AG04449 (cell line): ENCODE measurements around the gene FOXP1.

ENCODE experiments used
- CTCF ChIA-PET: fragments of 350-600 bp; formaldehyde crosslinking; extraction: SDS; loops from one replicate; lab custom pipeline; 2021; ENCODE audit warnings: antibody characterized with exemption; lab: Yijun Ruan, JAX
- POLR2A ChIA-PET: fragments of 400-600, 350-600 bp; formaldehyde crosslinking; extraction: SDS; loops from one replicate; lab custom pipeline; 2020; ENCODE audit warnings: antibody characterized with exemption, inconsistent platforms; lab: Yijun Ruan, JAX
- DNase-seq: peaks from one replicate; pipeline ENCODE4 v3.0.0-alpha.2; 2010; ENCODE audit warnings: low read depth, low spot score
- H3K4me3 ChIP-seq: 2 replicates; pipeline ENCODE4 v1.5.1; 2011; ENCODE audit warnings: low read depth, mild to moderate bottlenecking, control low read depth, low read length
- CTCF ChIP-seq: IDR thresholded peaks from one replicate; pipeline ENCODE4 v1.5.1; 2011; ENCODE audit warnings: mild to moderate bottlenecking, moderate library complexity, low read length, control low read depth, inconsistent platforms; ENCODE audit not compliant: insufficient read depth; ENCODE audit errors: missing control alignments

Gene FOXP1

GRCh38 chr3:71458895-71459294 lies 124.6 kb downstream of the FOXP1 start:
- ChIA-PET CTCF (interaction anchor here (1.0 to 2.2 kb wide), 3 partner anchors 11 to 127 kb away, joined by 3 to 5 read pairs (median 3); no protein-coding TSS in a partner anchor), POLR2A (no interaction called here)
- no peak for TF ChIP-seq CTCF
- H3K4me3 ChIP-seq = no peak overlapping the region
- no peak for DNase-seq

- POLR2A ChIA-PET = no interaction called here
- no peak overlapping the region for H3K4me3 ChIP-seq
- TF ChIP-seq CTCF = no peak
- CTCF ChIA-PET = interaction anchor here (0.6 kb wide), 1 partner anchor 409 kb away, joined by 3 read pairs; no protein-coding TSS in a partner anchor
- no peak for DNase-seq
Measured at GRCh38 chr3:71456826-71457225, 126.7 kb downstream of the FOXP1 start.

DNA sequence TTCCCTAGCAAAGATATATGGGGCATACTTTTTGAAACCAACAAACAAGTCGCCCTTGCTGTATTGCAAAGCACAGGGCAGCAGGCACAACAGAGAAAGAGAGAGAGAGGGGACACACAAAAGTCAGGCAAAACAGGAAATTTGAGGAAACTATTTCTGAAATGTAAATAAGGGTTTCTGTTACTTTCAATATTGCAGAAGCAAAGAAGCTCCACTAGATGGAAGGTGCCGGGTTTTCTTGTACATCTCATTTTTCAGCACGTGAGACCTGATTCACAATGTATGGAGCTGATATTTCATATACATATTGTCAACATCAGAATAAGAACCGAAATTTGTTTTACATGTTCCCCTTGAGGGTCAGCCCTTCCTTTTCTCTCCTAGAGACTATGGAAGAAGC lies 127.4 kb downstream of the FOXP1 start:
- no peak overlapping the region for H3K4me3 ChIP-seq
- TF ChIP-seq CTCF = no peak
- POLR2A ChIA-PET = no interaction called here
- CTCF ChIA-PET = interaction anchor here (0.5 to 1.1 kb wide), 3 partner anchors 39 to 408 kb away, joined by 3 to 4 read pairs (median 3); no protein-coding TSS in a partner anchor
- no peak for DNase-seq

GRCh38 chr3:71454512-71455403 lies 128.8 kb downstream of the FOXP1 start:
- ChIA-PET CTCF (interaction anchor here (1.0 to 1.7 kb wide), 5 partner anchors 9 to 131 kb away, joined by 3 to 6 read pairs (median 4); no protein-coding TSS in a partner anchor), POLR2A (interaction anchor here (0.6 kb wide), 1 partner anchor 130 kb away, joined by 4 read pairs; no protein-coding TSS in a partner anchor)
- no peak for DNase-seq
- no peak for TF ChIP-seq CTCF
- no peak overlapping the region for H3K4me3 ChIP-seq

- ChIA-PET POLR2A (no interaction called here), CTCF (interaction anchor here (1.0 to 1.7 kb wide), 3 partner anchors 9 to 132 kb away, joined by 3 to 6 read pairs (median 4); no protein-coding TSS in a partner anchor)
- no peak for TF ChIP-seq CTCF
- no peak for DNase-seq
- H3K4me3 ChIP-seq = no peak overlapping the region
Measured at GRCh38 chr3:71453822-71454511, 129.6 kb downstream of the FOXP1 start.
